SK-N-SH treated with all-trans-retinoic acid at 6 μM for 48 hours (cell line): ENCODE results near the gene IFNL2.

Experiments used
- CSDC2 ChIP-seq: fragments of 250-450 bp; sonication (Bioruptor Pico); IDR thresholded peaks from 2 replicates; pipeline ENCODE4 v1.5.0; 2020; ENCODE audit warnings: mild to moderate bottlenecking, moderate library complexity
- OSR1 ChIP-seq: fragments of 250-450 bp; sonication (Bioruptor Pico); IDR thresholded peaks from 2 replicates; pipeline ENCODE4 v1.8.0; 2022; ENCODE audit warnings: moderate library complexity, mild to moderate bottlenecking, inconsistent platforms
- PATZ1 ChIP-seq: fragments of 250-450 bp; sonication (Bioruptor Pico); IDR thresholded peaks from 2 replicates; pipeline ENCODE4 v1.8.0; 2020; ENCODE audit warnings: mild to moderate bottlenecking, moderate library complexity, borderline replicate concordance
- TSHZ2 ChIP-seq: fragments of 250-450 bp; sonication (Bioruptor Pico); IDR thresholded peaks from 2 replicates; pipeline ENCODE4 v1.5.0; 2020; ENCODE audit warnings: mild to moderate bottlenecking, moderate library complexity
- ZFP3 ChIP-seq: fragments of 250-450 bp; sonication (Bioruptor Pico); IDR thresholded peaks from 2 replicates; pipeline ENCODE4 v1.5.0; 2020; ENCODE audit warnings: mild to moderate bottlenecking, moderate library complexity
- ZFP30 ChIP-seq: fragments of 450-650 bp; formaldehyde crosslinking; IDR thresholded peaks from 2 replicates; pipeline ENCODE4 v1.5.0; 2022; ENCODE audit warnings: mild to moderate bottlenecking, moderate library complexity

- TF ChIP-seq PATZ1 (CRISPR knock-in tag) (no peak), OSR1 (CRISPR knock-in tag) (no peak), CSDC2 (CRISPR knock-in tag) (no peak), ZFP30 (no peak), ZFP3 (CRISPR knock-in tag) (no peak), TSHZ2 (no peak)
Measured at GRCh38 chr19:39251081-39251480, 17.1 kb upstream of the IFNL2 start.
